ENCODE measurements around the gene ROBO2.

The ROBO2 gene

DNA sequence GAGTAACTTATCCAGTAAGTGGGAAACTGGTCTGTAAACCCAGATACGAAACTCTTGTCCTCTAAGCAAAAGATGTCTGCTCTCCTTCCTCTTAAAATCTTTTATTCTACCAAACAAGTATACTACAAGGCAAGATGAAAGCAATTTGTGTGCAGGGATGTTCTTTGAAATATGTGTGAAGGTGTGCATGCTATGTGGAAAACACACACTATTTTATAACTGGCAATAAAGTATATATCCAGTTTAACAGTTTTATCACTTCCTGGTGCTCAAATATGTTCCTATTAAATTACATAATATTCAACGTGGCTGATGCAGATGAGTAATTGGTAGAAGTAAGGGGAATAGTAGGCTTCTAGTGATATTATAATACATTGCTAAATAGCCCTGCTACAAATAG, 566.5 kb downstream of the ROBO2 start:
- Histone ChIP-seq H3K27me3 (replicated peaks; ENCODE audit: control insufficient read depth, insufficient read depth, low read length) (no peaks in the 10 kb centered on the region), H3K36me3 (ENCODE audit: control insufficient read depth, insufficient read depth, low read length) (no peaks in the 10 kb centered on the region), H3K4me3 (replicated peaks; ENCODE audit: low read depth, low read length) (no peak overlapping the region)
- TF ChIP-seq, protein P1, sequence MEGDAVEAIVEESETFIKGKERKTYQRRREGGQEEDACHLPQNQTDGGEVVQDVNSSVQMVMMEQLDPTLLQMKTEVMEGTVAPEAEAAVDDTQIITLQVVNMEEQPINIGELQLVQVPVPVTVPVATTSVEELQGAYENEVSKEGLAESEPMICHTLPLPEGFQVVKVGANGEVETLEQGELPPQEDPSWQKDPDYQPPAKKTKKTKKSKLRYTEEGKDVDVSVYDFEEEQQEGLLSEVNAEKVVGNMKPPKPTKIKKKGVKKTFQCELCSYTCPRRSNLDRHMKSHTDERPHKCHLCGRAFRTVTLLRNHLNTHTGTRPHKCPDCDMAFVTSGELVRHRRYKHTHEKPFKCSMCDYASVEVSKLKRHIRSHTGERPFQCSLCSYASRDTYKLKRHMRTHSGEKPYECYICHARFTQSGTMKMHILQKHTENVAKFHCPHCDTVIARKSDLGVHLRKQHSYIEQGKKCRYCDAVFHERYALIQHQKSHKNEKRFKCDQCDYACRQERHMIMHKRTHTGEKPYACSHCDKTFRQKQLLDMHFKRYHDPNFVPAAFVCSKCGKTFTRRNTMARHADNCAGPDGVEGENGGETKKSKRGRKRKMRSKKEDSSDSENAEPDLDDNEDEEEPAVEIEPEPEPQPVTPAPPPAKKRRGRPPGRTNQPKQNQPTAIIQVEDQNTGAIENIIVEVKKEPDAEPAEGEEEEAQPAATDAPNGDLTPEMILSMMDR (IDR thresholded peaks at IDR 0.05; ENCODE audit: insufficient read depth, low read length, poor library complexity, severe bottlenecking), result no peak
- no peak for DNase-seq (ENCODE audit: extremely low read depth, insufficient read length)

DNA sequence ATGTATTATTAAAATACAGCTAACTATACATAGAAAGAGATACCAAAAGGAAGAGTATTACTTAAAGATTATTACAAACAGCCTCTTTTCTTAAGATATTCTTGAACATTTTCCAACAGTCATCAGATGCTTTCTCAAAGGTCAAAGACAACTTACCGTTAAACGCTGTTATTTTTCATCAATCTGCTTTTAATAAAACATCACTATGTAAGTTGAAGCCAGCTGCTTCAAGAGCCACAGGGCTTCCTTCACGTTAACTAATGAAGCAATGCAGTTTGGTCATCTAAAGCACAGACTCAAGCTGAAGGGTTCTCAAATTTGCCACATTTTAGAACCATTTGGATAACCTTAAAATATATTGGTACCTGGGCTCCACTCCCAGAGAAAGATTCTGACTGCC, 578.8 kb downstream of the ROBO2 start:
- H3K4me3 ChIP-seq (replicated peaks; ENCODE audit: low read depth, low read length), result no peak overlapping the region
- H3K36me3 ChIP-seq (ENCODE audit: control insufficient read depth, insufficient read depth, low read length), result no peaks in the 10 kb centered on the region
- no peaks in the 10 kb centered on the region for H3K27me3 ChIP-seq (replicated peaks; ENCODE audit: control insufficient read depth, insufficient read depth, low read length)
- no peak for DNase-seq (ENCODE audit: extremely low read depth, insufficient read length)
- TF ChIP-seq, protein P1 (IDR thresholded peaks at IDR 0.05; ENCODE audit: insufficient read depth, low read length, poor library complexity, severe bottlenecking), result no peak

DNA sequence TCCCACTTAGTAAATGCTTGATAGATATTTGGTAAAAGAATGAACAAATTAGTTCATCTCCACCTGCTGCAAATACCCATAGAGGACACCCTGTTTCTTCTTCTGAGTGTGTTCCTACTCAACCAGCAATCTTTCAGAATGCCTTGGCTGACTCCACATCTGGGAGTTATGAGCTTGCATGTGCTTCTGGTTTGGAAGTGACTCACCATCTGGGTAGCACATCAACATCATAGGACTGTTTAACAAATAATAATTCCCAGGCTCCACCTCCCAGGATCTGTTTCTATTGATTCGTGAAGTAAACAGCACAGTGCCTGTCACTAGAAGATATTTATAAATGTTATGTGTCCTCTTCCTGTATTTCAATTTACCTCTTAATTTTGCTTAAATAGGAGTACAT, 580.1 kb downstream of the ROBO2 start:
- DNase-seq (ENCODE audit: extremely low read depth, insufficient read length), result no peak
- TF ChIP-seq, protein P1 (IDR thresholded peaks at IDR 0.05; ENCODE audit: insufficient read depth, low read length, poor library complexity, severe bottlenecking), result no peak
- H3K36me3 ChIP-seq (ENCODE audit: control insufficient read depth, insufficient read depth, low read length), result no peaks in the 10 kb centered on the region

DNA sequence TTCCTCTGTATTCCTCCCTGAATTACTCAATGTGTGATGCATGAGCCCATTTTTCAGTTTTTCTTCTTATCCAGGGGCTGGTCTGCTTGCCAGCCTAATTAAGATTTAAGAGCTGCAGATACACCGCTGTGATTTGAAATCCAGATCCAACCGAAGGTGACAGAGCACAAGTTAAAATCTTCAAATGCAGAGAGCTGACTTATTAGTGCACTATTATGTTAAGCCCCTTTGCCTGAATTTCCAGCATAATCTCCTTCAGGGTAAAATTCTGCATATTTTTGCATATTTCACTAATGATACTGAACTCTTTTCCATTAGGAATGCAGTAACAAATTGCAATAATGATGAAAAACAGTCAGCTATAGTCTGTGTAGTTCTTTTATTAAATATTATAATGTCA, 583.6 kb downstream of the ROBO2 start:
- no peak overlapping the region for H3K4me3 ChIP-seq (replicated peaks; ENCODE audit: low read depth, low read length)
- no peaks in the 10 kb centered on the region for H3K36me3 ChIP-seq (ENCODE audit: control insufficient read depth, insufficient read depth, low read length)
- TF ChIP-seq, protein P1 (IDR thresholded peaks at IDR 0.05; ENCODE audit: insufficient read depth, low read length, poor library complexity, severe bottlenecking), result no peak
- H3K27me3 ChIP-seq (replicated peaks; ENCODE audit: control insufficient read depth, insufficient read depth, low read length), result no peaks in the 10 kb centered on the region
- no peak for DNase-seq (ENCODE audit: extremely low read depth, insufficient read length)

More for the DNA sequence above, 580.1 kb downstream of the ROBO2 start:
- Histone ChIP-seq H3K4me3 (replicated peaks; ENCODE audit: low read depth, low read length) (no peak overlapping the region), H3K27me3 (replicated peaks; ENCODE audit: control insufficient read depth, insufficient read depth, low read length) (no peaks in the 10 kb centered on the region)

DNA sequence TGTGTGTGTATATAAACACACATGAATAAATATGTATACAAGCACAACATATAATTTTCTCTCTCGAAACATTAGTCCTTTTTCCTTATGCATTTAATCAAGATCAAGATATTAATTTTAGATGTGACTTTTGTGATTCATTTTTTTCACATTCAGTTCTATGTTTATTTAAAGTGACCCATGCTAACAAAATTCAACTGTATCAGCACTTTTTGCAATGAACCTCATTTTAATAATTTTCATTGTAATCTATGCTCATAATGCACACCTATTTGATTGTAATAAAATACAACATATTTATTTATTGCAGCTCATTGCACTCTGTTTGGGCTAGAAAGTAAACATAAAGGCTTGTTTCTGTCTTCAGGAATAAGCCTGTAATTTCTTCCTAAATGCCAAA, 586.3 kb downstream of the ROBO2 start:
- Histone ChIP-seq H3K27me3 (replicated peaks; ENCODE audit: control insufficient read depth, insufficient read depth, low read length) (no peaks in the 10 kb centered on the region), H3K36me3 (ENCODE audit: control insufficient read depth, insufficient read depth, low read length) (no peaks in the 10 kb centered on the region), H3K4me3 (replicated peaks; ENCODE audit: low read depth, low read length) (no peak overlapping the region)
- DNase-seq (ENCODE audit: extremely low read depth, insufficient read length), result no peak
- TF ChIP-seq, protein P1 (IDR thresholded peaks at IDR 0.05; ENCODE audit: insufficient read depth, low read length, poor library complexity, severe bottlenecking), result no peak

DNA sequence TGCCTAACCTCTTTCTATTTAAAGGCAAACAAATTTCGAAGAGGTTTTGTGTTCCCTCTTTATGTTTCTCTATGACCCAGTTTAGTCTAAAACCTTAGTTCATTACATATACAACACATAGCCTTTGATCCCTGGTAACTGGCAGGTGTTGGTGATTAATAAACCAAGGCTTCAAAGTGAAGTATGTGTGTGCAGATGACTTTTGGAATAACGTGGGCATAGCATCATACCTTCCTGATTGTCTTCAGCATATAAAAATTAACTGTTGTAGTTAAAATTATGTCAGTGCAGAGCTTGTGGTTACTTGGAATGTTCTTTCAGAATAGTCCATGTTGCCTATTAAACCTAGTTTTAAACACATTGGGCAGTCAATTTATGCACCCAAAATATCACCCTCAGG, 608.3 kb downstream of the ROBO2 start:
- TF ChIP-seq, protein P1 (IDR thresholded peaks at IDR 0.05; ENCODE audit: insufficient read depth, low read length, poor library complexity, severe bottlenecking), result no peak
- Histone ChIP-seq H3K4me3 (replicated peaks; ENCODE audit: low read depth, low read length) (no peak overlapping the region), H3K27me3 (replicated peaks; ENCODE audit: control insufficient read depth, insufficient read depth, low read length) (no peaks in the 10 kb centered on the region), H3K36me3 (ENCODE audit: control insufficient read depth, insufficient read depth, low read length) (no peaks in the 10 kb centered on the region)
- DNase-seq (ENCODE audit: extremely low read depth, insufficient read length), result no peak
